ENCODE measurements around the gene FAF2.
A peak's percentile ranks its signal among the peaks of the same experiment; 100 is the strongest.
"Not testable (repeated sequence)": the region's sequence is repeated elsewhere in the genome, so short reads cannot be mapped to it uniquely, and the experiment has no call there.

FAF2 gene

DNA sequence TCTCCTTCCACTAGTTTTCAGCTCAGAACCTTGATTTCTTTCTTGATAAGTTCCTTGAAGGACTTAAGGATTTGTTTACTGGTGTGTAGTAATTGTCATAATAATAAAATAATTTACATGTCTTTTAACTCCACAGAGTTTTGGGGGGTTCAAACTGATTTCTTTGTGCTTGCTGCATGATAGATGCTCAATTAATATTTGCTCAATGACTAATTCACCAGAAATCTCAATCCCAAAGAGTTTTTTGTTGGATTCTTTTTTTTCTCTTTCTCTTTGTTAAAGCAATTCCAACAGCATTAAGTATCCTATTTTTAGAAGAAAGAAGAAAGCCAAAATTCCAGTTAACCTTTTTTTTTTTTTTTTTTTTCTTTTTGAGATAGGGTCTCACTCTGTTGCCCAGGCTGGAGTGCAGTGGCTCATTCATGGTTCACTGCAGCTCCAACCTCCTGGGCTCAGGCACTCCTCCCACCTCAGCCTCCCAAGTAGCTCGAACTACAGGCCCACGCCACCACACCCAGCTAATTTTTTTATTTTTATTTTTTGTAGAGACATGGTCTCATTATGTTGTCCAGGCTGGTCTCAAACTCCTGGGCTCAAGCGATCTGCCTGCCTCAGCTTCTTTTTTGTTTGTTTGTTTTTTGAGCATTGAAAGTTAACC, 10.8 kb downstream of the FAF2 start:
- DNase-seq (ENCODE audit: low spot score) (no peak), FAIRE-seq (no peak)

DNA sequence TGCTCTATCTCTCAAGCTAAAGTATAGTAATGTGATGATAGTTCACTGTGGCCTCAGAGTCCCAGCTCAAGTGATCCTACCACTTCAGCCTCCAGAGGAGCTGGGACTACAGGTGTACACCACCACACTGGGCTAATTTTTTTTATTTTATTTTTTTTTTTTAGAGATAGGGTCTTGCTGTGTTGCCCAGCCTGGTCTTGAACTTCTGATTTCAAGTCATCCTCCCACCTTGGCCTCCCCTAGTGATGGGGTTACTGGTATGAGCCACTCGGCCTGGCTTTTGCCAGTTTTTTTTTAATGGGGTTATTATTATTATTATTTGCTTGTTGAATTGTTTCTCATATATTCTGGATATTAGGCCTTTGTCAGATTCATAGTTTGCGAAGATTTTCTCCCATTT, 13.2 kb downstream of the FAF2 start:
- no peak for FAIRE-seq
- DNase-seq (ENCODE audit: low spot score) = no peak

DNA sequence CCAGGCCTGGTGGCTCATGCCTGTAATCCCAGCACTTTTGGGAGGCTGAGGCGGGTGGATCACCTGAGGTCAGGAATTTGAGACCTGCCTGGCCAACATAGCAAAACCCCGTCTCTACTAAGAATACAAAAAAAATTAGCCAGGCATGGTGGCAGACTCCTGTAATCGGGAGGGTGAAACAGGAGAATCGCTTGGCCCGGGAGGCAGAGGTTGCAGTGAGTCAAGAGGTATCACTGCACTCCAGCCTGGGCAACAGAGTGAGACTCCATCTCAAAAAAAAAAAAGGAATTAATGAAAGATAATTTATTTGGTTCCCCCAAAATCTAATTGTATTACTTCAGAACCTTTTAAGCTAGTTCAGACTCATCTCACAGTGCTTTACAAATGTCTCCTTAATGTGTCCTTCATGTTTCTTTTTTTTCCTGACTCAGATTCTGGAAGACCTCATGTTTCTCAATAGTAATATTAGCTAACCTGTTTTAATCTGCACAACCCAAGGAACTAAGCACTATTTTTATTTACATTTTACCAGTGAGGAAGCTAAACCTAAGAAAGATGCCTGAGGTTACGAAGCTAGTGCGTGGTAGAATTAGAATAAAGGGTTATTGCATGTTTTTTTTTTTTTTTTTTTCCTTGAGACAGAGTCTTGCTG, 15.1 kb downstream of the FAF2 start:
- no peak for DNase-seq (ENCODE audit: low spot score)
- no peak for FAIRE-seq

DNA sequence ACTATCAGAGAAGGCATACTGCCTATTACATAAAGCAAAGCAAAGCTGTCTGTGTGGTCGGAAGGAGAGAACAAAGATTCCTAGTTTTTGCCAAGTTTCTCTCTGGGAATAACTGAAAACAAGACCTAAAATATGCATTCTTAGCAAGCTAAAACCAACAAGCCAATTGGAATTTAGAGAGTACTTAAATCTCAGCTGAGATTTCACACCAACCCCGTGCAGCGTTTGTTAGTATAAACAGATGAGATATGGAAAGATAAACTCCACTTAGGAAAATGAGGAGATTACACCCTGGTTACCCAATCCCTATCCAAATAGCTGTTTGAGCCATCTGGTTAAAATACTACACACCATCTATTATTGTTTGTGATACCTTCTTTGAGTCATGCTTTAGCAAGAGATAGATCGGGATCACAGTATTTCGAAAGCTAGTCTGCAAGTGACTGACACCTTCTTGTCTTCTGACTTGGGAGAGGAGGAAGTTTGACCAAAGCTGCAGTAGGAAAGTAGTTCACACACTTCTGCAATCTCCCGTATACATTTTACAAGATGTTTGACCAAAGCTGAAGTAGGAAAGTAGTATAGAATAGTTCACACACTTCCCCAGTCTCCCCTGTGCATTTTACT, 18.2 kb downstream of the FAF2 start:
- FAIRE-seq (no peak), DNase-seq (ENCODE audit: low spot score) (no peak)

DNA sequence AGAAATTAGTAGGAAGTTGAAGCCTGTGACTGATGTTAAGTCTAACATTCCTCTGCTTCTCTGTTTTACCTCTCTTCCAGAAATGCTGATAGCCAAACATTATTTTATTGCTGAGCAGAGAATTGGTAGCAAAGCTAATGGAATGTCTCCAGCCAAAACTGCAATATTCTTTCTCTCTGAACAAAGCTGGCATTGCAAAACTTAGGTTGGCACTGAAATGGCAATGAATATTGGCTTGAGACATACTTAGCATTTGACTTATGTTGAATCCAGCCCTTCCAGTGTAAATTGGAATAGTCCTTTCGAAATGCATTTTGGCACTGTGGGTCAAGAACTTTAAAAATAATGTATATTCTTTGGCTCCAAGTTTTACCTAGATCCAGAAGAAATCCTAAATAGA, 21.1 kb downstream of the FAF2 start:
- DNase-seq (ENCODE audit: low spot score) (no peak), FAIRE-seq (no peak)

DNA sequence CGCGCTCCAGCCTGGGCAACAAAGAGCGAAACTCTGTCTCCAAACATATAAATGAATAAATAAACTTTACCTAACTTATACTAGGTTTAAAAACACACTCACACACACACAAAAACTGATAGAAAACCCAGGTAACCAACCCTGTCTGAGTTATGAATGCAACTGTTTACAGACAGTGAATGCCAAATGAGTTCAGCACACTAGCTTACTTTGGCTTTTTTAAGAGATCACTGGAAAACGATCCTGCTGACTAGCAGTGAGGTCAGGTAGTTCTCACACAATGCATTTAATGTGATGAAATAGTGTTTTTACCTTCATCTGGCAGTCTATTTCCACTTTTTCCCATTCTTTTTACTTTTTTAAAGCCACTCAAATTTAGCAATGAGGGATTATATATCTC, 22.4 kb downstream of the FAF2 start:
- DNase-seq (ENCODE audit: low spot score) (no peak), FAIRE-seq (no peak)

DNA sequence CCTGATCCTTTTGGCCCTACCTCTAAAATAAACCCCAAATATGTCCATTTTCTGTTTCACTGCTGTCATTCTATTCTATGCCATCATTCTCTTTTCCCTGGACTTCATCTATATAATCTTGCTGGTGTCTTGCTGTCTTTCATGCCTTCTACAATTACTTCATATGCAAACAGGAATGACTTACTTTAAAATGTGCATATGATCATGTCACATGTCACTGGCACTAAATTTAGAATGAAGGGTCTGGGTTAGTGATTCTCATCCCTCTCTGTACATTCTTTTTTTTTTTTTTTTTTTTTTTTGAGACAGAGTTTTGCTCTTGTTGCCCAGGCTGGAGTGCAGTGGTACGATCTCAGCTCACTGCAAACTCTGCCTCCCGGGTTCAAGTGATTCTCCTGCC, 22.9 kb downstream of the FAF2 start:
- FAIRE-seq (no peak), DNase-seq (ENCODE audit: low spot score) (no peak)

DNA sequence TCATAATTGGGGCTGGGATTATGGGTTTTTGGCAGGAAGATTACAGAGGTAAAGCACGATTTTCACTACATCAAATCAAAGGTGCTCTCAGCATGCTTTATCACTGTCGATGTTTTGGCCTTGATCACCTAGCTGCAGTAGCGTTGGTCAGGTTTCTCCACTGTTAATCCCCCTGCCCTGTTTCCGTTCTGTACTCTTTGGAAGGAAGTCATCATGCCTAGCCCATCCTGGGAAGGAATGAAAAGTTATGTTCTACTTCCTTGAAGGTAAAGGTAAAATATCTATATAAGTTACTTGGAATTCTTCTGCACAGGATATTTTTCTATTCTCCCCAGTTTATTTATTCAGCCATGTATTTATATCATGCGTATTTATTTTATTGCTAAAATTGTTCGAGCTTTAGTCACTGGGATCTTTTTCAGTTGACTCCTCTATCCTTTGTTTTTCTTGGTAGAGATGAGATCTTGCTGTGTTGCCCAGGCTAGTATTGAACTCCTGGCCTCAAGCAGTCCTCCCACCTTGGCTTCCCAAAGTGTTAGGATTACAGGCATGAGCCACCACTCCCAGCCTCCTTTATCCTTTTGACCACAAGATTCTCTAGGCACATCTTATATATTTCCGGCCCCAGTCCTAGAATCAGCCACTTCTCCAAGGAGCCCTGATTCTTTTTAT, 25.3 kb downstream of the FAF2 start:
- FAIRE-seq = no peak
- DNase-seq (ENCODE audit: low spot score) = no peak

DNA sequence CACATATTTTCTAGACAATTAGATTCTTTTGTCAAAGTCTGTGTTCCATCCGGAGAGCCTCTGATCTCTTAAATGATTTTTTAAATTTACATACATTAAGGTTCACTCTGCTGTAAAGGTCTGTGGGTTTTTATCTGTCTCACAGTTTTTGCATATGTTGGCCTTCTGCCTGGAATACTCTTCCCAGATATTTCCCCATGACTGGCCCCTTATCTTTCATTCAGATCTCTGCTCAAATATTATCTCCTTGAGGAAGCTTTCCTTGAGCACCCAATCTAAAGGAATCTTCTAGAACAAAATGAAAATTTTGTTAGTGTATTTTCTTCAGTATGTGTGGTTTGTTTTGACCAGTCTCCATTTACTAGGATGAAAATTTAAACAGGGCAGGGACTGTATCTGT, 26.3 kb downstream of the FAF2 start:
- DNase-seq (ENCODE audit: low spot score) (no peak), FAIRE-seq (no peak)

DNA sequence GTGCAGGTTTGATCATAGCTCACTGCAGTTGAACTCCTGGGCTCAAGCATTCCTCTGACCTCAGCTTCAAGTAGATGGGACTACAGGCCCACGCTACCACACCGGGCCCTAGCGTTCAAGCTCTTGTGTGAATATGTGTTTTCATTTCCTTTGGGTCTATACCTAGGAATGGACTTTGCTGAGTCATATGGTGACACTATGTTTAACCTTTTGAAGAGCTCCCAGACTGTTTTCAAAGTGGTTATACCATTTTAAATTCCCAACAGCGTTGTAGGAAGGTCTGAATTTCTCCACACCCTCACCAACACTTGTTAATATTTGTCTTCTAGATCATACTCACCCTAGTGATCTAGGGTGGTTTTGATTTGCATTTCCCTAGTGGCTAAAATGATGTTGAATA, 33.5 kb downstream of the FAF2 start:
- FAIRE-seq = no peak

DNA sequence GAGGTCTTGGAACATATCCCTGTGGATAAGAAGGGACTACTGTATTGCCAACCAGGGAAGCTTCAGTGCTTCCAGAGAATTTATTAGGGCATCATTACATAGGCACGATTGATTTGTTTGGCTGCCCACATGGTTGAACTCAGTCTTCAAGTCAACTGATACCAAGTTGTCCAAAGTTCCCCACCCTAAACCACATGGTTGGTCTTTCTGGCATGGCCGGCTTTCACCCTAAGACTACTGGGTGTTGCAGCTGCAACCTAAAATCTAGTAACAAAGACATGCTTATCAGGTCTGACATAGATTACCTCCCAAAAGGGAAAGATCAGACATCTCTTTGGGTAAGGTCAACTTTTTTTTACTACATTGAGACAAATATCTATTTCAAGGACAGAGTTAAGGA, 37.0 kb downstream of the FAF2 start:
- FAIRE-seq = no peak
- DNase-seq (ENCODE audit: low spot score) = no peak

More for the DNA sequence above, 33.5 kb downstream of the FAF2 start:
- DNase-seq (ENCODE audit: low spot score) = peak; percentile 22

DNA sequence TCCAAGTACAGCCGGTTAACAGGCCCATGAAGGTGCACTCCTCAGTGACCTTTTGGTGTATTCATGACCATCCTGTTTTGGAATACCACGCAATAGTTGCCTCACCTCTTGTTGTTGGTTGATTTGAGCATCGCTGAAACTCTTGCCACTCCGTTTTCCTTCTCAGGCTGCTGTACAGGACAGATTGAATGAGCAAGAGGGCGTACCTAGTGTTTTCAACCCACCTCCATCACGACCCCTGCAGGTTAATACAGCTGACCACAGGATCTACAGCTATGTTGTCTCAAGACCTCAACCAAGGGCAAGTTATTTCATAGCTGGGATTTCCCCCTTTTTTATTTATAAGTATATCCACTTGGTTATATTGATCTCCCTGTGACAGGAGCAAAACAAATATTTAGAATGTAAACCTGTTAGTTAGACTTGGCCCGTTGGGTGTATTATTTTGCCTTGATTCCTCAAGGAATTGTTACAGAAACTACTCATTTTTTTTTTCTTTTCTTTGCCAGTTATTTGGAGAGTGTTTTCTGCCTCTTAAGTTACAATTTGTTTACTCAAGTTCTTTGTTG, 38.1 kb downstream of the FAF2 start:
- no peak for FAIRE-seq
- no peak for DNase-seq (ENCODE audit: low spot score)

DNA sequence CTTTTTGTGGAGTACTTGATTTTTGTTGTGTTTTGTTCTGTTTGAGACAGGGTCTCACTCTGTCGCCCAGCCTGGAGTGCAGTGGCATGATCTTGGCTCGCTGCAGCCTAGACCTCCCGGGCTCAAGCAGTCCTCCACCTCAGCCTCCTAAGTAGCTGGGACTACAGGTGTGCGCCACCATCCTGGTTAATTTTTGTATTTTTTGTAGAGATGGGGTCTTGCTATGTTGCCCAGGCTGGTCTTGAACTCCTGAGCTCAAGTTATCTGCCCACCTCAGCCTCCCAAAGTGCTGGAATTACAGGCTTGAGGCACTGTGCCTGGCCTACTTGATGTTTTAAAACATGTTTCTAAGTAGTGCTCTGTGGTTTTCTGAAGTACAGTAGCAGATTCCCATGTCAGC, 39.0 kb downstream of the FAF2 start:
- FAIRE-seq; DNase-seq (ENCODE audit: low spot score): not testable (repeated sequence)

DNA sequence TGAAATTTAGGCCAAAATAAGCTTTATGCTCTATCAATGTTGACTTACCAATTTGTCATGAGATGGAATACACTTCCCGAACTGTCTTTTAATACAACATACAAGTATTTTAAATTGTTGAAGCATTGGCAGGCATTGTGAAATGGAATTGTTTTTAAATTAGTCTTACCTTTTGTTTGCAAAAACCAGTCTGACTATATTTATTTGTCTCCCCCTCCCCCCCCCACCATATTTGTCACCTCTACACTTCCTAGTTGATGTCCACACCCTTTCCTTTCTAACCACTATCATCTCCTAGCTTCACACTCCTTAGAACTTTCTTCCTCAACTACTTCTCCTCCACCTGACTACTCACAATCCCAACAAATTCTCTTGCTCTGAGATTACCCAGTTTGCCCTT, 40.9 kb downstream of the FAF2 start:
- FAIRE-seq (no peak), DNase-seq (ENCODE audit: low spot score) (no peak)

DNA sequence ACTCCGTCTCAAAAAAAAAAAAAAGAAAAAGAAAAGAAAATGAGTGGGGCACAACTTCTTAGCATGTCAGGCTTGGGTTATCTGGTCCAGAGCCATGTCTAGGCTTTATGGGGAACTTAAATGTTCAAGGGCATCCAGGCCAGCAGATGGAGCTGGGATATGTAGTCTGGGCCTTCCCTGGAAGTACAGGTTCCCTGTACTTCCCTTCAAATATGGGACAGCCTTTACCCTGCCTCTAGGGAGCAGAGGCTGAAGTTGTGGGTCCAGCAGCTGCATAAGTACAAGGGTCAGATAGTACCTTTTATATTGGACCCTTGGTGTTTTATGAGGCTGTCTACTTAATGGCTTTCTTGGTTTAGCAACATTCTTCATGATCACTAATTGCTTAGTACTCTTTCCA, 42.1 kb downstream of the FAF2 start:
- FAIRE-seq = no peak
- no peak for DNase-seq (ENCODE audit: low spot score)

DNA sequence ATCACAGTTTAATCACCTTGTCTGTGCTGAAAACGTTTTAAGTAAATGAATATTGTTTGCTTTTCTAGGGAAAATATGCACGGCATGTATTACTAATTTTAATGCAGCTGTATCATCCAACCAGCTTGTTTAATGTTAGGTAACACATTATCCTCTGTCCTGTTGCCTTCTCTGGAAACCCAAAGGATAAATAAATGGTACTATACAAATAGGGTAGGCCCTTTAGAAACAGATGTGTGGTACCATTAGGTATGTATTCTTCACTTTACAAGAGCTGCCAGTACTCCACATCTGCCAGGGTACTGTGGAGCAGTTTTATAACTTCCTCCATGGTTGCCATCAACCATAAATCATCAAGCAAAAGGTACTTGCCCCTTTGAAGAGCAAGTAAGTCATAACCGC, 42.9 kb downstream of the FAF2 start:
- FAIRE-seq (no peak), DNase-seq (ENCODE audit: low spot score) (no peak)

DNA sequence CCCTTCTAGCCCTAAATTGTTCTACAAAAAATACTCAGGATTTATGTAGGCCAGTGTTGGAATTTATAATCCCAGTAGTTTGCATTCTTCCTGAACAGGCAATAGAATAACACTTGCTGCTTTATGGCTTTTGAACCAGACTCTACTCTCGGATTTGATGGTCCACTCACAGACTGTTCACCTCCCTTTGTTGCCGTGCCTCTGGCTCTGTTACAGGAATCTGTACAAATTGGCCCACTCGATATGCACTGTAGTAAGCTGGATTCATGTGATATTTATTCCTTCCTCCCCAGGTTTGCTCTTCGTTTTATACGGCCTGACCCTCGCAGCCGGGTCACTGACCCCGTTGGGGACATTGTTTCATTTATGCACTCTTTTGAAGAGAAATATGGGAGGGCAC, 43.7 kb downstream of the FAF2 start:
- FAIRE-seq (no peak), DNase-seq (ENCODE audit: low spot score) (no peak)

DNA sequence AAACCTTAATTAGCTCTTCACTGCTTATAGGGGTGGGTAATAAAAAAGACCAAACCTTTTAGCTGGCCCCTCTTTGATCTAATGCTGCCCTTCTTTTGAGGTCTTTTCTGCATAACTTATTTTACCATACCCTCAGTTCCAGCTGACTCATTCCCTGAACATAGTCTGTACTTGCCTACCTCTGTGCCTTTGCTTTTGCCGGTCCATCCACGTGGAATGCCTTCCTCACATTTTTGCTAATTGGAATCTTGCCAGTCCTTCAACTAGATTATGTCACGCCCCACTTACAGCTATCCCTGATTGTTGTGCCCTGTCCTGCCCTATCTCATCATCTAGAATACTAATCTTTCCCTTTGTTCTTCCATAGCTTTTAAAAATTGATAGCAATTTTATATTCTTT, 44.2 kb downstream of the FAF2 start:
- FAIRE-seq (no peak), DNase-seq (ENCODE audit: low spot score) (no peak)

DNA sequence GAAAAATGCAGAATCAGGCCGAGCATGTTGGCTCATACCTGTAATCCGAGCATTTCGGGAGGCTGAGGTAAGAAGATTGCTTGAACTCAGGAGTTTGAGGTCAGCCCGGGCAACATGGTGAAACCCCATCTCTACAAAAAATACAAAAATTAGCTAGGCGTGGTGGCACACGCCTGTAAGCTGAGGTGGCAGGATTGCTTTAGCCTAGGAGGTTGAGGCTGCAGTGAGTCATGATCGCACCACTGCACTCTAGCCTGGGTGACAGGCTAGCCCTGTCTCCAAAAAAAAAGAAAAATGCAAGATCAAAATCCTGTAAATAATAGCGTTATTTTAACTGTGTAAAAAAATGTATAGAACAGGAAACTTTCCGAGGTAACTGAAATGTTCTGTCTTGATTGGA, 49.7 kb downstream of the FAF2 start:
- no peak for DNase-seq (ENCODE audit: low spot score)
- no peak for FAIRE-seq

DNA sequence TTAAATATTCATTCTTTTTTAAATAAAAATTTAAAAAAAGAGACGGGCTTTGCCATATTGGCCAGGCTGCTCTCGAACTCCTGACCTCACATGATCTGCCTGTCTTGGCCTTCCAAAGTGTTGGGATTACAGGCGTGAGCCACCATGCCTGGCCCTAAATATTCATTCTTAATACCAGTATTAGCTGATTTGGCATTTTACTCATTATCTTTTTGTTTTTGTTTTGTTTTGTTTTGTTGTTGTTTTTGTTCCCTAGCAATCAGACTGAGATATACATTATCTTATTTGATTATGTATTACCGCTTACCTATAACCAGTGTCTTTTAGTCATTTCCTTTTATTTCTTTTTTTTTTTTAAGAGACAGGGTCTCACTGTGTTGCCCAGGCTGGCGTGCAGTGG, 51.1 kb downstream of the FAF2 start:
- no peak for FAIRE-seq

DNA sequence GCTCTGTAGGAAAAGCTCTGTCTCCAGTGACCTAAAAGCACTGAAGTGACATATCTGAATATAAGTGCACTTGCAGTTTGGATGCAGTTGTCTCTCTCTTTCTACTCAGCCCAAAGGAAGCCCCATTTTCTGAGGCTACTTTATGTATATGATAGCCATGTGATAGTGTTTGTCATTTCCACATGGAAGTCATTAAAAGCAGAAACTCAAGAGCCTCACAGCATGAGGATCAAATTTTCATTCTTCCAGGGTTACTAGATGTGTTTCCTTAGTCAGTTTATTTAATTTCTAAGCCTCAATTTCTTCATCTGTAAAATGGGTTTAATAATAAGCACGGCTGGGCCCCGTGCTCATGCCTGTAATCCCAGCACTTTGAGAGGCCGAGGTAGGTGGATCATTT, 52.3 kb downstream of the FAF2 start:
- DNase-seq (ENCODE audit: low spot score) (no peak), FAIRE-seq (no peak)

More for the DNA sequence above, 51.1 kb downstream of the FAF2 start:
- DNase-seq (ENCODE audit: low spot score) = no peak

DNA sequence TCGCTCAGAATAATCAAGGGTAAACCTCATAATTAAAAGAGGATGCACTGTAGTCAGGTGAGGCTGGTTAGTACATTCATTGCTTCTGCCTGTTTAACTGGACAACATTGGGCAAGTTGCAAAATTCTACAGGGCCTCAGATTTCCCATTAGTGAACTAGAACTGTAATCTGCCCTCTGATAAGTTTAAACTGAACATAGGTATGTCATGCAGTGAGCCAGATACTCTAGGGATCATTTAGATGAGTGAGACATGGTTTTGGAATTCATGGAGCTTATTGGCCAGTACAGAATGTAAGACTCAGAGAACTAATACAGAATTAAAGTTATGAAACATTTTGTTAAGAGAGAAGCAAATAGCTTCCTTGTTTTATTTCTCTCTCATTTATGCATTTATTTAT, 53.1 kb downstream of the FAF2 start:
- DNase-seq (ENCODE audit: low spot score) = no peak
- no peak for FAIRE-seq

Measured in RCC 7860 (cell line).